HCT116 (cell line): ENCODE data around the gene EWSR1. TPM values are rescaled to one million over a fixed set of nuclear protein-coding genes. Genes with fewer than 3 reads are reported as not detected.

Experiments used
- ATAC-seq: fragments of 200-7000 bp; cut with Tn5 transposase; 2 replicates; pipeline ENCODE4 v1.9.1; 2020; ENCODE audit warnings: mild to moderate bottlenecking, moderate library complexity
- BruUV-seq: library from RNA; stranded (reverse); fragments of 400-500 nt; replicated peaks from 2 replicates; lab custom pipeline; 2021; lab: Mats Ljungman, UMichigan
- CTCF ChIA-PET: fragments of 300-600 bp; sonication (Branson Sonifier 250); formaldehyde crosslinking; loops from one replicate; lab custom pipeline; 2021; ENCODE audit warnings: antibody characterized with exemption; lab: Charles Lee
- POLR2A ChIA-PET: fragments of 300-600, 350-600 bp; sonication (Branson Sonifier 250); formaldehyde crosslinking; loops from one replicate; lab custom pipeline; 2021; ENCODE audit warnings: antibody characterized with exemption; lab: Charles Lee
- RAD21 ChIA-PET, 2 experiments: fragments of 300-600 bp; sonication (Branson Sonifier 250); formaldehyde crosslinking; loops; one replicate each; lab custom pipeline; 2023; ENCODE audit warnings: low total read pairs in 2 of 2; ENCODE audit not compliant: uncharacterized antibody in 2 of 2, unreplicated experiment in 2 of 2, low non-redundant PET in 1 of 2; lab: Charles Lee
- DNase-seq: peaks from one replicate; pipeline ENCODE4 v3.0.0-alpha.2; 2010; ENCODE audit warnings: low read depth, low spot score
- H2AFZ ChIP-seq: fragments of 200-600 bp; shearing (Covaris generic), sonication (generic); 2 replicates; pipeline ENCODE4 v1.6.1; 2017; ENCODE audit warnings: low read depth, mixed run types, mixed read lengths, antibody characterized with exemption, low read length; ENCODE audit not compliant: poor library complexity, severe bottlenecking
- H3K27ac ChIP-seq: 2 replicates; pipeline ENCODE4 v1.5.1; 2012; ENCODE audit warnings: low read depth, low read length
- H3K27me3 ChIP-seq: fragments of 200-600 bp; sonication (generic); 2 replicates; pipeline ENCODE4 v1.6.1; 2016; ENCODE audit warnings: mixed run types, low read length, mixed read lengths; ENCODE audit not compliant: insufficient read depth
- H3K36me3 ChIP-seq, 2 experiments: fragments of 200-500 bp in 1 of 2; fragments of 200-600 bp in 1 of 2; sonication (Bioruptor generic) in 1 of 2; sonication (generic) in 1 of 2; 2 replicates each; pipeline versions ENCODE4 v1.5.1 to v1.6.1; 2014 to 2016; ENCODE audit warnings: low read length in 2 of 2, inconsistent platforms in 1 of 2, mixed read lengths in 1 of 2, mixed run types in 1 of 2; ENCODE audit not compliant: insufficient read depth in 2 of 2, control insufficient read depth in 1 of 2
- H3K4me1 ChIP-seq, 2 experiments: fragments of 200-600 bp in 1 of 2; sonication (generic) in 1 of 2; 2 replicates each; pipeline versions ENCODE4 v1.5.1 to v1.6.1; 2012 to 2017; ENCODE audit warnings: low read length in 2 of 2, inconsistent platforms in 1 of 2, mild to moderate bottlenecking in 1 of 2, mixed read lengths in 1 of 2, mixed run types in 1 of 2, moderate library complexity in 1 of 2; ENCODE audit not compliant: insufficient read depth in 2 of 2, control insufficient read depth in 1 of 2
- H3K4me2 ChIP-seq: fragments of 200-600 bp; sonication (generic); 2 replicates; pipeline ENCODE4 v1.6.1; 2017; ENCODE audit warnings: mixed run types, low read length, mixed read lengths
- H3K4me3 ChIP-seq, 2 experiments: fragments of 200-600 bp in 1 of 2; sonication (generic) in 1 of 2; replicated peaks in 1 of 2; 2 replicates each; pipeline ENCODE4 v1.5.1; 2011 to 2016; ENCODE audit warnings: low read length in 2 of 2, control low read depth in 1 of 2, low read depth in 1 of 2, mild to moderate bottlenecking in 1 of 2, mixed read lengths in 1 of 2, mixed run types in 1 of 2
- H3K79me2 ChIP-seq: fragments of 200-600 bp; sonication (generic); 2 replicates; pipeline ENCODE4 v1.6.1; 2017; ENCODE audit warnings: mild to moderate bottlenecking, mixed run types, low read length, moderate library complexity, mixed read lengths; ENCODE audit not compliant: insufficient read depth
- H3K9ac ChIP-seq: fragments of 200-600 bp; sonication (generic); 2 replicates; pipeline ENCODE4 v1.6.1; 2016; ENCODE audit warnings: low read length, mixed read lengths
- H3K9me2 ChIP-seq: fragments of 200-600 bp; sonication (generic), shearing (Covaris generic); 2 replicates; pipeline ENCODE4 v1.6.1; 2017; ENCODE audit warnings: mixed run types, mild to moderate bottlenecking, moderate library complexity; ENCODE audit not compliant: insufficient read depth
- H3K9me3 ChIP-seq, 2 experiments: fragments of 200-500 bp in 1 of 2; fragments of 200-600 bp in 1 of 2; sonication (Bioruptor generic) in 1 of 2; sonication (generic) in 1 of 2; 2 replicates each; pipeline ENCODE4 v1.6.1; 2014 to 2017; ENCODE audit warnings: low read length in 2 of 2, mixed read lengths in 2 of 2, inconsistent platforms in 1 of 2, low read depth in 1 of 2, mild to moderate bottlenecking in 1 of 2, mixed run types in 1 of 2, moderate library complexity in 1 of 2; ENCODE audit not compliant: control insufficient read depth in 1 of 2, insufficient read depth in 1 of 2
- H4K20me1 ChIP-seq: fragments of 200-600 bp; sonication (generic), shearing (Covaris generic); 2 replicates; pipeline ENCODE4 v1.6.1; 2017; ENCODE audit warnings: mixed run types, mild to moderate bottlenecking, moderate library complexity; ENCODE audit not compliant: insufficient read depth
- CEBPB ChIP-seq: IDR thresholded peaks from 2 replicates; pipeline ENCODE4 v1.6.1; 2012; ENCODE audit warnings: low read depth
- CTCF ChIP-seq, 3 experiments: fragments of 200-600 bp in 1 of 3; sonication (generic) in 1 of 3; IDR thresholded peaks in 2 of 3; conservative IDR thresholded peaks in 1 of 3; 2 replicates each; pipeline ENCODE4 v1.5.1; 2012 to 2017; ENCODE audit warnings: low read depth in 2 of 3, low read length in 2 of 3, antibody characterized with exemption in 1 of 3, borderline replicate concordance in 1 of 3, control low read depth in 1 of 3, mild to moderate bottlenecking in 1 of 3, mixed read lengths in 1 of 3, mixed run types in 1 of 3, moderate library complexity in 1 of 3; ENCODE audit not compliant: insufficient read depth in 1 of 3
- EGR1 ChIP-seq: IDR thresholded peaks from 2 replicates; pipeline ENCODE4 v1.6.1; 2012; ENCODE audit warnings: low read depth
- EZH2phosphoT487 ChIP-seq: fragments of 200-600 bp; IDR thresholded peaks from 2 replicates; pipeline ENCODE4 v1.6.1; 2018; ENCODE audit warnings: antibody characterized with exemption, borderline replicate concordance
- RAD21 ChIP-seq: IDR thresholded peaks from 2 replicates; pipeline ENCODE4 v1.6.1; 2012; ENCODE audit warnings: low read depth, mild to moderate bottlenecking
- SIN3A ChIP-seq: IDR thresholded peaks from 2 replicates; pipeline ENCODE4 v1.6.1; 2012; ENCODE audit warnings: low read depth
- ZBTB33 ChIP-seq: IDR thresholded peaks from 2 replicates; pipeline ENCODE4 v1.6.1; 2011; ENCODE audit warnings: mild to moderate bottlenecking, low read length, moderate library complexity; ENCODE audit not compliant: insufficient replicate concordance; ENCODE audit errors: extremely low read depth
- intact Hi-C: fragments of 100-400 bp; cut with micrococcal nuclease; formaldehyde crosslinking; loops from 2 replicates; pipeline ENCODE4 v1.10.0; 2022
- total RNA-seq: library from RNA; stranded (reverse); gene quantifications from one replicate; pipeline ENCODE4 v1.2.1, GENCODE V29; 2021; ENCODE audit not compliant: unreplicated experiment
- TF ChIP-seq, protein P1 (sequence below): IDR thresholded peaks from 2 replicates; pipeline ENCODE4 v1.6.1; 2012; ENCODE audit warnings: low read depth

Gene EWSR1
- total RNA-seq, 1 experiment from 2014 or later = 335 TPM

DNA sequence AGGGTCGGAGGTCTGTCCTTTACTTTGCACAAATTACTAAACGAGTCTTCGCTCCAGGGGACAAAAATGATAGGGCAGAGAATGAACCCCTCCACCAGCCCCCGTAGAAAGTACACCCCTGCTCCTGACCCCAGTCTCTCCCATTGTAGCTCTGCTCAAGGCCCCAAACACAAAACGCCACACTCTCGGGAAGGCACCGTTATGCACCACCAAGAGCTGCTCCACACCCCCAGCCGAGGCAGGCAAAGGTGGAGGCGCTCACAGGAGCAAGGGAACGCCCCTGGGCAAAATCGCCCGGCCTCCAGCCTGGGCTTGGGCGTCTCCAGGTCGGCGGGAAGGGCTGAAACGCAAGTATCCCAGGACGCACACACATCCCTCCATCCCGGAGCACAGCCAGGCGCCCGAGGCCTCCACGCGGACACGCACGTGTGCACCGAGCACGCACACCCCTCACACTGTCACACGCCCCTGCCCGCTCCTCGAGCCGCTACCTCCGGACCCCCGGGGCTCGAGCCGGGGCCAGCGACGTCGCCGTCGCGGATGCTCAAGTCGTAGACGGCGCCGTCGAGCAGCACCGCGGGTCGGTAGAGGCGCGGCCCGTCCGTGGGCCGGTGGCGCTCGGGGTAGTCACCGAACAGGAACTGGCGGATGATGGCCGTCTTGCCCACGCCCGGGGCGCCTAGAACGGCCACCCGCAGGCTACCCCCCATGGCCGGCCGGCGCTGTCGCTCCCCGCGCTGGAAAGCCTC lies 46.6 kb downstream of the EWSR1 start:
- DNase-seq (no peak), ATAC-seq (no peak; the same call in 1 of the 2 replicates)
- intact Hi-C loops = no loop called here
- no peaks in the 10 kb centered on the region for H3K36me3 ChIP-seq
- CTCF ChIA-PET = interaction anchor here (1.3 kb wide), 1 partner anchor 12 kb away, joined by 3 read pairs; no protein-coding TSS in a partner anchor
- H3K9me3 ChIP-seq = no peaks in the 10 kb centered on the region
- no peaks in the 10 kb centered on the region for H3K9me2 ChIP-seq
- no peak overlapping the region for H3K4me3 ChIP-seq
- no peaks in the 10 kb centered on the region for H3K27me3 ChIP-seq
- no peak overlapping the region; the same call in 1 of the 2 replicates for H3K27ac ChIP-seq
- no peak overlapping the region for H2AFZ ChIP-seq
- no peaks in the 10 kb centered on the region for H3K79me2 ChIP-seq
- TF ChIP-seq EGR1 = no peak
- peaks cover 10 to 22% of the 10 kb centered on the region in 2 experiments for H3K4me1 ChIP-seq
- RAD21 ChIA-PET = no interaction called here
- H3K4me2 ChIP-seq = peak overlapping the region; percentile 57
- H4K20me1 ChIP-seq = no peaks in the 10 kb centered on the region
- no peak overlapping the region for H3K9ac ChIP-seq
- POLR2A ChIA-PET = no interaction called here
- BruUV-seq = no TSS peak

DNA sequence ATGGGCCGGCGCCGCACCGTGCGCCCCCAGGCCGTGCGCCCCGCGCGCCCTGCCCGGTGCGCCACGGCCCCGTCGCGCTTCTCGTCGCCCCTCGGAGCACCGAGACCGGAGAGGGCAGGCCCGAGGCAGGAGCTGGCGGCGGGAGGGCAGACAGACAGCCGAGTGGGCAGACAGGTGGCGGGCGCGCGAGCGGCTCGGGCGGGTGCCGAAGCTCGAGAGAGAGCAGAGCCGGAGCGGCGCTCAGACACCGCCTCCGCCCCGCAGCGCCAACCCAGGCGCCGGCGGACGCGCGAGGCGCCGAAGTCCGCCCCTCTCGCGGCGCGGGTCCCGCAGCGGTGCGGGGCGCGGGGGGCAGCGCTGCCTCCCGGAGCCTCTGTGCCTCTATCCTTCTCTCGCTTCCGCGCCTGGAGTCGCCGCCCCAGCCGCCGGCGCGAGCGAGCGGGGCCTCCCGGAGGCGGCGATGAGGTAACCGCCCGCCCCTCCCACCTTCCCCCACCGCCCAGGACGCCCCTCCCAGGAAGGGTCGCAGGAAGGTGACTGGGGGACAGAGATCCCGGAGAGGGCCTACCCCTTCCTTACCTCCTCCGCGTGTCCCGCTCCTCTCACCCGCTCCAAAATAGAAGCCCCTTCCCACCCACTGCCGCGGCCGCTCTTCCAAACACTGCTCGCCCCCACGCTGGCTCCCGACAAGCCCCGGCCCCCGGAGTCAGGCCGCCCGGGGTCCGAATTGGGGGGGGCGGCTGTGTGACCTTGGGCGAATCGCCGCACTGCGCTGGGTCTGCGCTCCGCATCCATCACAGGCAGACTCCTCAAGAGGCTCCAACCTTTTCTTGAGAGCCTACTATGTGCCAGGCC lies 47.4 kb downstream of the EWSR1 start, which contains the start of gene RASL10A:
RASL10A (minus strand) TSS at position 412 of the 855 bp plus-strand sequence. CDS start 451 bp downstream, outside the sequence.
- Histone ChIP-seq H3K9ac (peak within 1 kb of the TSS; percentile 8; the same call in 1 of the 2 replicates), H3K9me2 (no peaks in the 10 kb centered on the region), H3K4me3 (peak within 1 kb of the TSS in 1 of 2 experiments; percentile 28; a peak in 1 of 4 replicates), H3K79me2 (no peaks in the 10 kb centered on the region), H3K27ac (no peak within 1 kb of the TSS; the same call in 1 of the 2 replicates), H4K20me1 (no peaks in the 10 kb centered on the region), H2AFZ (no peak within 1 kb of the TSS), H3K9me3 (no peaks in the 10 kb centered on the region), H3K36me3 (no peaks in the 10 kb centered on the region), H3K4me1 (peaks cover 7 to 18% of the 10 kb centered on the region in 2 experiments), H3K27me3 (no peaks in the 10 kb centered on the region), H3K4me2 (peak within 1 kb of the TSS; percentile 57)
- CTCF ChIA-PET = no interaction called here
- peak; percentile 21; the same call in 1 of the 2 replicates for ATAC-seq
- RAD21 ChIA-PET = no interaction called here
- POLR2A ChIA-PET = no interaction called here
- BruUV-seq = no TSS peak
- intact Hi-C loops = no loop called here
- DNase-seq = no peak
- no peak for TF ChIP-seq EZH2phosphoT487
- no peak for TF ChIP-seq RAD21
- TF ChIP-seq, protein P1, sequence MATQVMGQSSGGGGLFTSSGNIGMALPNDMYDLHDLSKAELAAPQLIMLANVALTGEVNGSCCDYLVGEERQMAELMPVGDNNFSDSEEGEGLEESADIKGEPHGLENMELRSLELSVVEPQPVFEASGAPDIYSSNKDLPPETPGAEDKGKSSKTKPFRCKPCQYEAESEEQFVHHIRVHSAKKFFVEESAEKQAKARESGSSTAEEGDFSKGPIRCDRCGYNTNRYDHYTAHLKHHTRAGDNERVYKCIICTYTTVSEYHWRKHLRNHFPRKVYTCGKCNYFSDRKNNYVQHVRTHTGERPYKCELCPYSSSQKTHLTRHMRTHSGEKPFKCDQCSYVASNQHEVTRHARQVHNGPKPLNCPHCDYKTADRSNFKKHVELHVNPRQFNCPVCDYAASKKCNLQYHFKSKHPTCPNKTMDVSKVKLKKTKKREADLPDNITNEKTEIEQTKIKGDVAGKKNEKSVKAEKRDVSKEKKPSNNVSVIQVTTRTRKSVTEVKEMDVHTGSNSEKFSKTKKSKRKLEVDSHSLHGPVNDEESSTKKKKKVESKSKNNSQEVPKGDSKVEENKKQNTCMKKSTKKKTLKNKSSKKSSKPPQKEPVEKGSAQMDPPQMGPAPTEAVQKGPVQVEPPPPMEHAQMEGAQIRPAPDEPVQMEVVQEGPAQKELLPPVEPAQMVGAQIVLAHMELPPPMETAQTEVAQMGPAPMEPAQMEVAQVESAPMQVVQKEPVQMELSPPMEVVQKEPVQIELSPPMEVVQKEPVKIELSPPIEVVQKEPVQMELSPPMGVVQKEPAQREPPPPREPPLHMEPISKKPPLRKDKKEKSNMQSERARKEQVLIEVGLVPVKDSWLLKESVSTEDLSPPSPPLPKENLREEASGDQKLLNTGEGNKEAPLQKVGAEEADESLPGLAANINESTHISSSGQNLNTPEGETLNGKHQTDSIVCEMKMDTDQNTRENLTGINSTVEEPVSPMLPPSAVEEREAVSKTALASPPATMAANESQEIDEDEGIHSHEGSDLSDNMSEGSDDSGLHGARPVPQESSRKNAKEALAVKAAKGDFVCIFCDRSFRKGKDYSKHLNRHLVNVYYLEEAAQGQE = no peak
- TF ChIP-seq ZBTB33 = no peak
- no peak for TF ChIP-seq CTCF (IDR thresholded peaks at IDR 0.05 in 2 of 3, conservative IDR thresholded peaks at IDR 0.05 in 1 of 3; ENCODE audit: borderline replicate concordance in 1 of 3, insufficient read depth in 1 of 3, low read depth in 2 of 3, low read length in 2 of 3)
- no peak for TF ChIP-seq CEBPB
- no peak for TF ChIP-seq SIN3A
